Uterus (tissue), 4 donors: Measurements from ENCODE around the gene WIZ. TPM values are rescaled to one million over a fixed set of nuclear protein-coding genes. Genes with fewer than 3 reads are reported as not detected.

Experiments
- DNase-seq, 2 donors: peaks; one replicate each; pipeline ENCODE4 v3.0.0-alpha.2; 2019 to 2020
- H3K27ac ChIP-seq, 2 donors: fragments of 200-600 bp; sonication (generic); 1 replicate in 1 of 2; 2 replicates in 1 of 2; pipeline ENCODE4 v1.5.1; 2016 to 2018
- H3K27me3 ChIP-seq, 2 donors: fragments of 200-600 bp; sonication (generic); one replicate each; pipeline ENCODE4 v1.5.1; 2018 to 2019; ENCODE audit warnings: control low read depth in 1 of 2
- H3K36me3 ChIP-seq, 2 donors: fragments of 200-600 bp; sonication (generic); one replicate each; pipeline ENCODE4 v1.5.1; 2019; ENCODE audit warnings: control low read depth in 1 of 2
- H3K4me1 ChIP-seq, 2 donors: fragments of 200-600 bp; sonication (generic); one replicate each; pipeline ENCODE4 v1.5.1; 2018 to 2019; ENCODE audit warnings: control low read depth in 1 of 2
- H3K4me3 ChIP-seq, 2 donors: fragments of 200-600 bp; sonication (generic); 1 replicate in 1 of 2; 2 replicates in 1 of 2; pipeline ENCODE4 v1.5.1; 2018 to 2019; ENCODE audit warnings: mild to moderate bottlenecking in 1 of 2
- H3K9me3 ChIP-seq, 2 donors: fragments of 200-600 bp; sonication (generic); one replicate each; pipeline ENCODE4 v1.5.1; 2019; ENCODE audit warnings: control low read depth in 1 of 2
- POLR2A ChIP-seq, 2 donors: fragments of 450-650 bp; IDR thresholded peaks; one replicate each; pipeline ENCODE4 v1.6.1; 2016; ENCODE audit warnings: antibody characterized with exemption in 2 of 2, mild to moderate bottlenecking in 1 of 2, moderate library complexity in 1 of 2
- intact Hi-C: fragments of 100-400 bp; cut with DNase I; formaldehyde crosslinking; loops from one replicate; pipeline ENCODE4 v1.15.1; 2023; ENCODE audit warnings: low total_unique reads
- total RNA-seq, 4 donors: library from RNA; depleted of rRNA in 3 of 4; stranded (reverse); fragments of >200 nt in 3 of 4; gene quantifications; one replicate each; pipeline versions ENCODE4 v1.1.0 to v1.2.4, GENCODE V29; 2014 to 2023
- TF ChIP-seq, protein P1 (sequence below), 4 experiments: fragments of 200-600 bp in 2 of 4; fragments of 450-650 bp in 2 of 4; sonication (generic) in 2 of 4; IDR thresholded peaks; one replicate each; pipeline ENCODE4 v1.5.1; 2016 to 2019; ENCODE audit warnings: antibody characterized with exemption in 4 of 4, mild to moderate bottlenecking in 2 of 4, moderate library complexity in 1 of 4
- donor health status: DM: yes; HTN: yes; CAD: no.

Gene WIZ
- total RNA-seq, 4 donors from 2014 or later = 6.5 to 53.9 (median 8.5) TPM

GRCh38 chr19:15468675-15469512, 19.1 kb upstream of the WIZ start:
- intact Hi-C loops = no loop called here
- H3K4me3 ChIP-seq = no peak overlapping the region

DNA sequence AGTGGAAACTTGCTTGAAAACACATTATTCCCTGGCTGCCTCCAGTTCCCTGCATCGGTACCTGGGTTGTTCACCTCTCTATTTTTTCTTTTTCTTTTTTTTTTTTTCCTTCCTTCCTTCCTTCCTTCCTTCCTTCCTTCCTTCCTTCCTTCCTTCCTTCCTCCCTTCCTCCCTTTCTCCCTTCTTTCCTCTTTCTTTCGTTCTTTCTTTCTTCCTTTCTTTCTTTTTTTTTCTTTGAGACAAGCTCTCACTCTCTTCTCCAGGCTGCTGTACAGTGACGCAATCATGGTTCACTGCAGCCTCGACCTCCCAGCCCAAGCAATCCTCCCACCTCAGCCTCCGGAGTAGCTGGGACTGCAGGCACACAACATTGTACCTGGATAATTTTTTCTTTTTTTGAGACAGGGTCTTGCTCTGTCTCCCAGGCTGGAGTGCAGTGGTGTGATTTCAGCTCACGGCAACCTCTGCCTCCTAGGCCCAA, 18.0 kb upstream of the WIZ start:
- Histone ChIP-seq H3K36me3 (no peaks in the 10 kb centered on the region), H3K27ac (no peak overlapping the region), H3K4me1 (peaks cover 0 to 8% of the 10 kb centered on the region in 2 donors), H3K4me3 (no peak overlapping the region), H3K27me3 (peaks cover 0 to 5% of the 10 kb centered on the region in 2 donors), H3K9me3 (no peaks in the 10 kb centered on the region)
- intact Hi-C loops = no loop called here
- DNase-seq = no peak
- TF ChIP-seq, protein P1, sequence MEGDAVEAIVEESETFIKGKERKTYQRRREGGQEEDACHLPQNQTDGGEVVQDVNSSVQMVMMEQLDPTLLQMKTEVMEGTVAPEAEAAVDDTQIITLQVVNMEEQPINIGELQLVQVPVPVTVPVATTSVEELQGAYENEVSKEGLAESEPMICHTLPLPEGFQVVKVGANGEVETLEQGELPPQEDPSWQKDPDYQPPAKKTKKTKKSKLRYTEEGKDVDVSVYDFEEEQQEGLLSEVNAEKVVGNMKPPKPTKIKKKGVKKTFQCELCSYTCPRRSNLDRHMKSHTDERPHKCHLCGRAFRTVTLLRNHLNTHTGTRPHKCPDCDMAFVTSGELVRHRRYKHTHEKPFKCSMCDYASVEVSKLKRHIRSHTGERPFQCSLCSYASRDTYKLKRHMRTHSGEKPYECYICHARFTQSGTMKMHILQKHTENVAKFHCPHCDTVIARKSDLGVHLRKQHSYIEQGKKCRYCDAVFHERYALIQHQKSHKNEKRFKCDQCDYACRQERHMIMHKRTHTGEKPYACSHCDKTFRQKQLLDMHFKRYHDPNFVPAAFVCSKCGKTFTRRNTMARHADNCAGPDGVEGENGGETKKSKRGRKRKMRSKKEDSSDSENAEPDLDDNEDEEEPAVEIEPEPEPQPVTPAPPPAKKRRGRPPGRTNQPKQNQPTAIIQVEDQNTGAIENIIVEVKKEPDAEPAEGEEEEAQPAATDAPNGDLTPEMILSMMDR (IDR thresholded peaks at IDR 0.05) = no peak
- no peak for TF ChIP-seq POLR2A (IDR thresholded peaks at IDR 0.05)

More at GRCh38 chr19:15468675-15469512, 19.1 kb upstream of the WIZ start:
- H3K27me3 ChIP-seq = peaks cover 0 to 5% of the 10 kb centered on the region in 2 donors
- H3K36me3 ChIP-seq = no peaks in the 10 kb centered on the region
- H3K9me3 ChIP-seq = no peaks in the 10 kb centered on the region
- H3K4me1 ChIP-seq = peaks cover 0 to 8% of the 10 kb centered on the region in 2 donors
- no peak for TF ChIP-seq POLR2A (IDR thresholded peaks at IDR 0.05)
- TF ChIP-seq, protein P1 (IDR thresholded peaks at IDR 0.05) = no peak
- no peak overlapping the region for H3K27ac ChIP-seq
- no peak for DNase-seq

- DNase-seq = no peak
- H3K27me3 ChIP-seq = peaks cover 0 to 5% of the 10 kb centered on the region in 2 donors
- peaks cover 0 to 8% of the 10 kb centered on the region in 2 donors for H3K4me1 ChIP-seq
- H3K27ac ChIP-seq = no peak overlapping the region
- H3K4me3 ChIP-seq = no peak overlapping the region
- intact Hi-C loops = no loop called here
- H3K36me3 ChIP-seq = no peaks in the 10 kb centered on the region
- no peak for TF ChIP-seq POLR2A (IDR thresholded peaks at IDR 0.05)
- TF ChIP-seq, protein P1 (IDR thresholded peaks at IDR 0.05) = no peak
- no peaks in the 10 kb centered on the region for H3K9me3 ChIP-seq
These were observed 17.3 kb upstream of the WIZ start for GRCh38 chr19:15466851-15467733.

- intact Hi-C loops = no loop called here
- peaks cover 0 to 3% of the 10 kb centered on the region in 2 donors for H3K27me3 ChIP-seq
- no peak within 1 kb of the TSS for H3K27ac ChIP-seq
- peaks cover 0 to 5% of the 10 kb centered on the region in 2 donors for H3K4me1 ChIP-seq
- TF ChIP-seq, protein P1 (IDR thresholded peaks at IDR 0.05) = no peak
- TF ChIP-seq POLR2A (IDR thresholded peaks at IDR 0.05) = no peak
- no peak within 1 kb of the TSS for H3K4me3 ChIP-seq
- H3K36me3 ChIP-seq = no peaks in the 10 kb centered on the region
- H3K9me3 ChIP-seq = no peaks in the 10 kb centered on the region
- DNase-seq = no peak
These were observed 14.9 kb upstream of the WIZ start, which contains the start of gene RASAL3 for GRCh38 chr19:15464394-15465385. Gene RASAL3 (minus strand): TSS chr19:15464544. CDS start chr19:15464358, 186 bp downstream.
